Measurements from ENCODE around the gene MT1M.
"Not testable (repeated sequence)": the region's sequence is repeated elsewhere in the genome, so short reads cannot be mapped to it uniquely, and the experiment has no call there.

Gene MT1M

GRCh38 chr16:56667581-56668571 is 35.4 kb downstream of the MT1M start, which contains the start of gene MT1G:
Gene MT1G, minus strand, starts transcription at chr16:56668065. Its CDS starts 72 bp downstream, at chr16:56667993.
- H3K36me3 ChIP-seq = no peaks in the 10 kb centered on the region
- H3K27me3 ChIP-seq (ENCODE audit: insufficient read depth, low read depth, severe bottlenecking) = no peaks in the 10 kb centered on the region
- H3K27ac ChIP-seq = no peak within 1 kb of the TSS
- TF ChIP-seq, protein P1, sequence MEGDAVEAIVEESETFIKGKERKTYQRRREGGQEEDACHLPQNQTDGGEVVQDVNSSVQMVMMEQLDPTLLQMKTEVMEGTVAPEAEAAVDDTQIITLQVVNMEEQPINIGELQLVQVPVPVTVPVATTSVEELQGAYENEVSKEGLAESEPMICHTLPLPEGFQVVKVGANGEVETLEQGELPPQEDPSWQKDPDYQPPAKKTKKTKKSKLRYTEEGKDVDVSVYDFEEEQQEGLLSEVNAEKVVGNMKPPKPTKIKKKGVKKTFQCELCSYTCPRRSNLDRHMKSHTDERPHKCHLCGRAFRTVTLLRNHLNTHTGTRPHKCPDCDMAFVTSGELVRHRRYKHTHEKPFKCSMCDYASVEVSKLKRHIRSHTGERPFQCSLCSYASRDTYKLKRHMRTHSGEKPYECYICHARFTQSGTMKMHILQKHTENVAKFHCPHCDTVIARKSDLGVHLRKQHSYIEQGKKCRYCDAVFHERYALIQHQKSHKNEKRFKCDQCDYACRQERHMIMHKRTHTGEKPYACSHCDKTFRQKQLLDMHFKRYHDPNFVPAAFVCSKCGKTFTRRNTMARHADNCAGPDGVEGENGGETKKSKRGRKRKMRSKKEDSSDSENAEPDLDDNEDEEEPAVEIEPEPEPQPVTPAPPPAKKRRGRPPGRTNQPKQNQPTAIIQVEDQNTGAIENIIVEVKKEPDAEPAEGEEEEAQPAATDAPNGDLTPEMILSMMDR (IDR thresholded peaks at IDR 0.05; ENCODE audit: low read depth, low read length) = no peak
- DNase-seq = no peak
- no peaks in the 10 kb centered on the region for H3K9me3 ChIP-seq (ENCODE audit: severe bottlenecking)
- H3K4me3 ChIP-seq (ENCODE audit: low read depth, low read length) = no peak within 1 kb of the TSS

DNA sequence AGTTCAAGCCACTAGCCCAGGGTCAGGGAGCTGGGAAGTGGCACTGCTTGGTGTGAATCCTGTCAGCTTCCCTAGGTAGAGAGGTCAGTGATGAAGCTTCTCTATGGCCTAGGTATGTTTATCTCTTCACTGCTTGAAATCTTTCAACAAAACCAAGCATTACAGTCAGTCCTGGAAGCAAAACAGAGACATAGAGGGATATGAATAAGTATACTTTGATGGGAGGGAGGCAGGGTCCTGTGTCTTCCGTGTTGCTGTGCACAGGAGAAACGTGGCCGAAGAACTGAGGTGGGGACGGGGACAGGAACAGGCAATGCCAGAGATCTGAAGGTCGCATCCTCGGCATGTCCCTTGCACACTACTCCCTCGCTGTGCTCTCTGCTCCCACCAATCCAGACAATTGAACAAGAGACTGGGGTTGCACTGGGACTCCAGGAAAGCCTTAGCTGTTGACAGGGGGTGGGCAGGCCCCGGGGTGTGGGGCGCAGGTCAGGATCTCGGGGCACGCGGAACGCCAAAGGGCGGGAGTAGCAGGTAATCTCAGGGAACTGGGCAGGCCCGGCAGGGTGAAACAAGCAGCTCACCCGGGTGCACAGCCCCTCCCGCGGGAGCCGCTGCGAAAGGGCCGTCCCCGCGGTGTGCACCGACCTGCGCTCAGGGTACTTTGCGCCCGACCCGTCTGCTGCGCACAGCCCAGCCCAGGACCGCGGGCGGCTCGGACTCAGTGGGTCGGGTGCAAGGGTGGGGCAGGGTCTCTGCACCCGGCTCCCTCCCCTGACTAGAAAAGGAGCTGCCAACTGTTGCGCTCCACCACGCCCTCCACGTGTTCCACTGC is 36.8 kb downstream of the MT1M start, which contains the start of gene MT1H:
MT1H (plus strand) TSS at position 810 of the 835 bp plus-strand sequence. CDS start 71 bp downstream, outside the sequence.
- Histone ChIP-seq H3K4me3 (ENCODE audit: low read depth, low read length) (no peak within 1 kb of the TSS), H3K9me3 (ENCODE audit: severe bottlenecking) (no peaks in the 10 kb centered on the region), H3K36me3 (no peaks in the 10 kb centered on the region), H3K27ac (no peak within 1 kb of the TSS), H3K27me3 (ENCODE audit: insufficient read depth, low read depth, severe bottlenecking) (no peaks in the 10 kb centered on the region)
- TF ChIP-seq, protein P1 (IDR thresholded peaks at IDR 0.05; ENCODE audit: low read depth, low read length) = no peak
- DNase-seq = no peak

DNA sequence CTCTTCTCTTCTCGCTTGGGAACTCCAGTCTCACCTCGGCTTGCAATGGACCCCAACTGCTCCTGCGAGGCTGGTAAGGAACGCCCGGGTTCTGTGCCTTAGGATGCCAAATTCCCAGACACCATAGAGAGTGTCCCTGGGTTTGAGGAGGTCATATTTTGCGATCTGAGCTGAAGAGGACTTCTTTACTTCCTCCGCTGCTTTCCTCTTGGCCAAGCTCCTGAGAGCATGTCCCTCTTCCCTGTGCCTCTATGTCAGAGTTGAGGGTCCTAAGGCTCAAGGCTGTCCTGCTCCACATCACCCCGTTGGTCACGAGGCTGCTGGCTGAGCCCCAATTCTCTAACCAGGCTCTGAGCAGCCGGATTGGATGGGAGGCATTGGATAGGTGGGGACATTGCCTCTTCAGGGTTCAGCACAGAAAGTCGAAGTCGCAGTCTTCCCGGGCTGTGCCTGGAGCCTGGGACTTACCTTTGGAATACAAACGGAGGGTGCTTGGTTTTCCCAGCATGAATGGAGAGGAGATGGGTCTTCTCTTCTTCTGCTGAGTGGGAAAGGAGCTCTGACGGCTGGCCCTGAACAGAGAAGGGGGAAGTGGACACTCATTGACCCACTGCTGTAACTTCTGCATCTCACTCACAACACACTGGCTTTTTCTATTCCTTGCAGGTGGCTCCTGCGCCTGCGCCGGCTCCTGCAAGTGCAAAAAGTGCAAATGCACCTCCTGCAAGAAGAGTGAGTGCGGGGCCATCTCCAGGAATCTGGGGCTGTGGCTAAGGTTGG is 37.6 kb downstream of the MT1M start:
- Histone ChIP-seq H3K9me3 (ENCODE audit: severe bottlenecking) (no peaks in the 10 kb centered on the region), H3K36me3 (no peaks in the 10 kb centered on the region), H3K27me3 (ENCODE audit: insufficient read depth, low read depth, severe bottlenecking) (no peaks in the 10 kb centered on the region), H3K27ac (no peak overlapping the region), H3K4me3 (ENCODE audit: low read depth, low read length) (no peak overlapping the region)
- no peak for DNase-seq
- TF ChIP-seq, protein P1 (IDR thresholded peaks at IDR 0.05; ENCODE audit: low read depth, low read length) = no peak

DNA sequence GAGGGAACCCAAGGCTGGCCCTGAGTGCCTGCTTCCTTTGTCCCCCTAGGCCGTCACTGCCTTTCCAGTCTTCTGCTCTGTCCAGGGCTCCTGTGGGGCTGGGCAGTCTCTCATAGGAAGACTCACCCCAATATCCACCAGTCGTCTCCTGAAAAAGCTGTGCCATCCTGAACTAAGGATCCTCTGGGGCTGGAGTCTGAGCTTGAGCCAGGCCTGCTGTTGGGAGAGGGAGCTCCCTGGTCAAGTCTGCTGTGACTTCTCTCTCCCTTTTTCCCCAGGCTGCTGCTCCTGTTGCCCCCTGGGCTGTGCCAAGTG is 38.1 kb downstream of the MT1M start:
- Histone ChIP-seq H3K27ac (no peak overlapping the region), H3K4me3 (ENCODE audit: low read depth, low read length) (no peak overlapping the region), H3K36me3 (no peaks in the 10 kb centered on the region), H3K9me3 (ENCODE audit: severe bottlenecking) (no peaks in the 10 kb centered on the region), H3K27me3 (ENCODE audit: insufficient read depth, low read depth, severe bottlenecking) (no peaks in the 10 kb centered on the region)
- TF ChIP-seq, protein P1 (IDR thresholded peaks at IDR 0.05; ENCODE audit: low read depth, low read length) = no peak
- no peak for DNase-seq

- H3K4me3 ChIP-seq (ENCODE audit: low read depth, low read length); H3K9me3 ChIP-seq (ENCODE audit: severe bottlenecking); H3K36me3 ChIP-seq; H3K27me3 ChIP-seq (ENCODE audit: insufficient read depth, low read depth, severe bottlenecking); DNase-seq; H3K27ac ChIP-seq: not testable (repeated sequence)
Observed at GRCh38 chr16:56671691-56672090, 39.2 kb downstream of the MT1M start.

DNA sequence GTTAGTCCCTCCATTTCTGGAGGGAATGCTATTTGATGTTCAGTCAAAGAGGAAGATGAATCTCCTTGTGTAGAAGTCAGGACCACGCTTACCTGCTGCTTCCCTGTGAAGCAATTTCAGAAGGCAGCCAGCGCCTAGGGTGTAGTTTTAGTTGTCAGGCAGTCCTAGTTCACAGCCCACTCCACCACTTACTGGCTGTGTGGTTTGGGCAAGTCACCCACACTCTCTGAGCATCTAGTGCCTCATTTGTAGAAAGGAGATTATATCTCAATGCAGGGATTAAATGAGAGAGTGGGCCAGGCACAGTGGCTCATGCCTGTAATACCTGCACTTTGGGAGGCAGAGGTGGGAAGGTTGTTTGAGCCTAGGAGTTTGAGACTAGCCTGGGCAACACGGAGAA is 39.7 kb downstream of the MT1M start:
- H3K36me3 ChIP-seq; H3K4me3 ChIP-seq (ENCODE audit: low read depth, low read length); DNase-seq; H3K27me3 ChIP-seq (ENCODE audit: insufficient read depth, low read depth, severe bottlenecking); H3K27ac ChIP-seq; H3K9me3 ChIP-seq (ENCODE audit: severe bottlenecking): not testable (repeated sequence)

All from WERI-Rb-1 (cell line).